C4-2B (cell line): ENCODE results near the gene ZFAND5.

ENCODE experiments used
- CTCF ChIP-seq: fragments of 450-650 bp; conservative IDR thresholded peaks from 2 replicates; pipeline ENCODE4 v1.5.1; 2017; ENCODE audit warnings: mild to moderate bottlenecking
- ZFX ChIP-seq: fragments of 450-650 bp; IDR thresholded peaks from 2 replicates; pipeline ENCODE4 v1.6.1; 2017

GRCh38 chr9:72362680-72363139 is 2.3 kb downstream of the ZFAND5 start:
- no peak for TF ChIP-seq CTCF
- no peak for TF ChIP-seq ZFX
